Measurements from ENCODE around the gene STPG1.

Gene STPG1

DNA sequence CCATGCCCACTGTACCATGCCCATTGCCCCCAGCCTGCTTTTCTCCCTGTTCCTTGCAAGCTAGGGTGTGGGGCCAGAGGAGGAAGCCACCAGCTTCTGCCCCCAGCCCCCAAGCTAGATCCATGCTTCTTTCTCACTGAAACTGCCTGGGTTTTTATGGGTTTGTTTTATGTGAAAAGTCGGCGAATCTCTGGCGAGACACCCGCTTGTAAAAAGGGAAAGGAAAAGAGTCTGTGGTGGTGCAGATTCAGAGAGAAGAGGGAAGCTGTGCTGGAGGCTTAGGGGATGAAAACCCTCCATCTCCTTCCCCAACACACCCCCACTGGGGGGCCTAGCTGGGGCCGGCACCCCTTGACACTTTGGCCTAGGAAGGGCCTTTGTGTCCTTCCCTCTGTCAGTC is 68.2 kb downstream of the STPG1 start:
- DNase-seq (ENCODE audit: low read depth in 2 of 2): no peak
- TF ChIP-seq, protein P1, sequence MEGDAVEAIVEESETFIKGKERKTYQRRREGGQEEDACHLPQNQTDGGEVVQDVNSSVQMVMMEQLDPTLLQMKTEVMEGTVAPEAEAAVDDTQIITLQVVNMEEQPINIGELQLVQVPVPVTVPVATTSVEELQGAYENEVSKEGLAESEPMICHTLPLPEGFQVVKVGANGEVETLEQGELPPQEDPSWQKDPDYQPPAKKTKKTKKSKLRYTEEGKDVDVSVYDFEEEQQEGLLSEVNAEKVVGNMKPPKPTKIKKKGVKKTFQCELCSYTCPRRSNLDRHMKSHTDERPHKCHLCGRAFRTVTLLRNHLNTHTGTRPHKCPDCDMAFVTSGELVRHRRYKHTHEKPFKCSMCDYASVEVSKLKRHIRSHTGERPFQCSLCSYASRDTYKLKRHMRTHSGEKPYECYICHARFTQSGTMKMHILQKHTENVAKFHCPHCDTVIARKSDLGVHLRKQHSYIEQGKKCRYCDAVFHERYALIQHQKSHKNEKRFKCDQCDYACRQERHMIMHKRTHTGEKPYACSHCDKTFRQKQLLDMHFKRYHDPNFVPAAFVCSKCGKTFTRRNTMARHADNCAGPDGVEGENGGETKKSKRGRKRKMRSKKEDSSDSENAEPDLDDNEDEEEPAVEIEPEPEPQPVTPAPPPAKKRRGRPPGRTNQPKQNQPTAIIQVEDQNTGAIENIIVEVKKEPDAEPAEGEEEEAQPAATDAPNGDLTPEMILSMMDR (IDR thresholded peaks at IDR 0.05; ENCODE audit: low read depth, low read length): no peak
- no peak overlapping the region for H3K4me3 ChIP-seq (replicated peaks in 1 of 2; ENCODE audit: low read depth in 2 of 2, low read length in 2 of 2)

DNA sequence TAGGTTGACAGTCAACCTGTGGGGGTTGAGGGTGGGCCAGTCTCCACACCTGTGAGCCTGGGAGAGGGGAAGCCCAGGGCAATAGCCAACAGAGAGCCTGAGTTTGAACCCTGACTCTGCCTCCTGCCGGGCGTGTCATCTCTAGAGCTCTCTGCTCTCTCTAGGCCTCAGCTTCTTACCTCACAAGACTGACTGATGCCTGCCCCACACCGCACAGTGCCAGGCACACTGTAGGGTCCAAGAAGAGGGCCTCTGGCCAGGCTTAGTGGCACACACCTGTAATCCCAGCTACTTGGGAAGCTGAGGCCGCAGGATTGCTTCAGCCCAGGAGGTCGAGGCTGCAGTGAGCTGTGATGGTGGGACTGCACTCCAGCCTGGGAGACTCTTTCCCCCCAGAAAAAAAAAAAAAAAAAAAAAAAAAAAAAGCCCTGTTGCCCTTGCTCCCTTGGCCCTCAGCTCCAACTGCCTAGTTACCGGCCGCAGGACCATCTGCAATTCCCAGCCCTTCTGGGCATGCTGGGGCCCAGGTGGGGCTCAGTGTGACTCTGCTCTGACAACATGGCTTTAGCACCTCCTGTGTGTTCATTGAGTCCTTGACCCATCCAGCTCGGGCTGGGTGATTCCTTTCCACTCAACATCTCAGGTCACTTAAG is 69.4 kb downstream of the STPG1 start:
- DNase-seq (ENCODE audit: low read depth in 2 of 2): no peak
- TF ChIP-seq, protein P1 (IDR thresholded peaks at IDR 0.05; ENCODE audit: low read depth, low read length): no peak
- no peak overlapping the region for H3K4me3 ChIP-seq (replicated peaks in 1 of 2; ENCODE audit: low read depth in 2 of 2, low read length in 2 of 2)

DNA sequence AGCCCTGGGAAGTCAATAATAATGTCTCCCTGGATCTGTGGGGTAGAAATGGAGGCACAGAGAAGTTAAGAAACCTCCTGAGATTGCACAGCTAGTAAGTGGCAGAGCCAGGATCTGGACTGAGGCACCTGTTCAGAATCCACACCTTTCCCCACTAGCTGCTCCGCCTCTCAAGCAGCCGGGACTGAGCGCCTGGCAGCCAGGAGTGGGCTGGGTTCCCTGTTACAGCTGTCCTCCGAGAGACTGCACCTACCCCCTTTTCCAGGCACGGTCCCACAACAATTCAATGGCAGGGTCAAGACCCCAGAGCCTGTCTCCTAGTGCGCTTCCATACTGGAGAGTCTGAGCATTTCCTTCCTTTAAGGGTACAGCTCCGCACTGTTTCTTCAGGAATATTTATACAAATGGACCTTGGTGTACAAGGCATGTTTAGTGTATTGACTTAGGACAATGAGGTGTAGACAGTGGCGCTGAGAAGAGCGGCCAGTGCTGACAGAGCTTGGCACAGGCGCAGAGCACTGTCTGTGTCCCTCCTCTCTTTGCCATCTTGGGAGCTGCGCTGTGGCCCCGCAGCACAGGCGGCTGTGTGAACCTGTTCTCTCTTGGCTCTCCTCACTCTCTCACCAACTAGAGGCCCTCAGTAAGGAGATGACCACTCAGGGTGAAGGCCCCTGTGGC is 70.0 kb downstream of the STPG1 start:
- DNase-seq (ENCODE audit: low read depth in 2 of 2): no peak
- TF ChIP-seq, protein P1 (IDR thresholded peaks at IDR 0.05; ENCODE audit: low read depth, low read length): no peak
- no peak overlapping the region for H3K4me3 ChIP-seq (replicated peaks in 1 of 2; ENCODE audit: low read depth in 2 of 2, low read length in 2 of 2)

DNA sequence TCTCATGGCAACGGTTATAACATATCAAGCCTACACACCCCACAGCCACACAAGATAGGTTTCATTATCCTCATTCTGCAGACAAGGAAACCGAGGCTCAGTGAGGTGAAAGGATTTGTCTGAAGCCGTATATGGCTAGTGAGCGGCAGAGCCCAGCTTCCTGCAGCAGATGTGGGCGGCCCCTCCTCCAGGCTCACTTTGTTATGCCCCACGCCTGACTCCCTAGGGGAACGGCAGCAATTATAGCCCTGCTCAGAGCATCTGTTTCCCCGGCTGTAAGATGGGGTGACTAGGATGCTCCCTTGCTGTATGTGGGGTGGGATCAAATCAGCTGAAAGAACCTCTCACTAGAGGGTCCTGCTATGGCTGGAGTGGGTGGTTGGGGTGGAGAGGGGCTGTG is 72.3 kb downstream of the STPG1 start:
- TF ChIP-seq, protein P1 (IDR thresholded peaks at IDR 0.05; ENCODE audit: low read depth, low read length): no peak
- H3K4me3 ChIP-seq (replicated peaks in 1 of 2; ENCODE audit: low read depth in 2 of 2, low read length in 2 of 2): no peak overlapping the region

DNA sequence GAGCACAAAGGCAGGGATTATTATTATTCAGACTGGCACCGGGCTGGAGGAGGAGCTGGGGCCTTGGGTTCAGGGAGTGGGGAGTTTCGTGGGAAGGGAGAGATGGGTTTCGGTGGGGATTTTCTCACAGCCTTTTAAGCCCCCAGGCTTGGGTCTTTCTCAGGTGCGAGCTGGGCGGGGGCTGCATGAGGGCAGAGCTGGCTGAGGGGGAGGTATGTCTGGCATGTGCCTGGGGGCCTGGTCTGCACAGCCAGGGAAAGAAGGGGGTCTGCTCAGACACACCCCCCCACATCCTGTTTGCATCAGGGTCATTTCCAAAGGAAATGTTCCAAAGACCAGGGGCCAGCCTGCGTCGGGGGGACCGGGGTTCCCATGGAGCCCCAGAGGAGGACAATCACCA is 72.8 kb downstream of the STPG1 start:
- TF ChIP-seq, protein P1 (IDR thresholded peaks at IDR 0.05; ENCODE audit: low read depth, low read length): no peak
- no peak for DNase-seq (ENCODE audit: low read depth in 2 of 2)
- no peak overlapping the region for H3K4me3 ChIP-seq (replicated peaks in 1 of 2; ENCODE audit: low read depth in 2 of 2, low read length in 2 of 2)

More for the DNA sequence above, 72.3 kb downstream of the STPG1 start:
- DNase-seq (ENCODE audit: low read depth in 2 of 2): no peak

DNA sequence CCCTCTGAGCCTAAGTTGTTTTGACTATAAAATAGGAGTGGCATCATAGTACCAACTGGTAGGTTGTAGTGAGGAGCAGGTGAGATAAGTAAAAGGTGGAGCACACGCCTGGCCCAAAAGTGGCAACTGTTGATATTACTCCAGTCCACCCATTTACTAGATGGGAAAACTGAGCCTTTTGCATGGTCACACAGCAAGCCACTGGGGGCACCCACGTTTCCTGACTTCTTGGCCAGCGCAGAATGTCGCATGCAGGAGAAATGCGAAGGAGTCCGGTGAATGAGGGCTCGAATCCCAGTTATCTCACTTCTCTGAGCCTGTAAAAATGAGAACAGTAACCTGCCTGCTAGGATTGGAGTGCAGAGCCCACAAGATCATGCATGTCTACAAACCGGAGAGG is 73.6 kb downstream of the STPG1 start:
- DNase-seq (ENCODE audit: low read depth in 2 of 2): no peak
- H3K4me3 ChIP-seq (replicated peaks in 1 of 2; ENCODE audit: low read depth in 2 of 2, low read length in 2 of 2): no peak overlapping the region
- TF ChIP-seq, protein P1 (IDR thresholded peaks at IDR 0.05; ENCODE audit: low read depth, low read length): no peak

Data from cardiac fibroblast (primary cell).